Stimulated activated CD8-positive, alpha-beta memory T cell treated with anti-CD3 and anti-CD28 coated beads, Interleukin-4, amount 100 ng/mL, for 24 hours (primary cell): ENCODE measurements around the gene ELOVL5.
"Not testable (repeated sequence)": the region's sequence is repeated elsewhere in the genome, so short reads cannot be mapped to it uniquely, and the experiment has no call there.

Experiments used
- DNase-seq: peaks from one replicate; pipeline ENCODE4 v3.0.0-alpha.2; 2020; ENCODE audit warnings: low read depth

The ELOVL5 gene

GRCh38 chr6:53348371-53349208 is at the start of gene ELOVL5:
Gene ELOVL5, minus strand, starts transcription at chr6:53348950. Its CDS starts 53,251 bp downstream, at chr6:53295699.
- peak; percentile 95 for DNase-seq

DNA sequence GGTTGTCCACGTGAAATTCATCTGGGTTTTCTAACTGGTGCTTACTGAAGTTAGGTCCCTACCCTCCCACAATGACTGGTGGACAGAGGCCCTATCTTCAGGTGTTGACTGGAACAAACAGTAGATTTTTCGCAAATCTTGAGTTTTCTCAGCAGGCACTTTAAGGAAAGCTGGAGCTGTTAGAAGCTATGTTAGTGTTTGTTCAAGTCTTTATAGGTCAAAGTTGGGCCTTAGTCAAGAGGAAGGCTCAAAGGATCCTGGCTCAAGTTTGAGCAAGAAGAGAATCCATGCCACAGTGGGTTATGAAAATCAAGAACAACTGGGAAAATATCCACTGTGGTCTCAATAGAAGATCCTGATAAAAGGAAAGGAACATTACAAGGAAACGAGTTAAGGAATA is 48.5 kb upstream of the ELOVL5 start:
- no peak for DNase-seq

DNA sequence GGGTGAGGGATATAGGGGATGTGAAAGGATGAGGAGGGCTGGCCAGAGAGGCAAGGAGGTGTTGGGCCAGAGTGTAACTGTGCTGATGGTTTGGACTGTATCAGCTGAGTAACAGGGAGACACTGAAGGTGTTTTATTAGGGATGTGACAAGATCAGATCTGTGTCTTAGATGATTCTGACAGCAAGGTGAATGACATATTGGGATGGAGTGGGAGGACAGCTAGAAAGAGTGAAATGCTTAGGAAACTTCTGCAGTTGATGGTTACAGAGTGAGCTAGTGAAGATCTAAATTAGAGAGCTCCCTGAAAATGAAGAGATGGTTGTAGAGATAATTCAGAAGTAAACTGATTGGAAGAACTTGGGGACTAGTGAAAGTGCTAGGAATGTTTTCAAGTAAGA is 47.2 kb upstream of the ELOVL5 start:
- no peak for DNase-seq

DNA sequence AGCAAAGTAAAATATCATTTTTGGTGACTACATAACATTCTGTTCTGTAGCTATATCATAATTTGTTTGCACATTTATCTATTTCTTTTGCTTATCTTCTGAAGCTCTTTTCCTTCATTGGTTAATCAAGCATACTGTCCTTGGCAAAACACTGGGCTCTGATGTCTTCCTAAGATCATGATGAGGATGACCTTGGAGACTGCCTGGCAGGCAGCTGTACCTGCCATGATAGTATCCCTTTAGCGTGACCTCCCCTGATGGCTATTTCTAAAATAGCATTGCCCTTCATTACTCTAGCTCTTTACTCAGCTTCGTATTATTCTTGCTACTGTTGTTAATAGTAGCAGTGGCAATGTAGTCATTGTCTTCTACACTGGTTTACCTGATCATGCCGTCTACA is 46.0 kb upstream of the ELOVL5 start:
- no peak for DNase-seq

GRCh38 chr6:53391170-53391569 is 42.4 kb upstream of the ELOVL5 start:
- DNase-seq = no peak

DNA sequence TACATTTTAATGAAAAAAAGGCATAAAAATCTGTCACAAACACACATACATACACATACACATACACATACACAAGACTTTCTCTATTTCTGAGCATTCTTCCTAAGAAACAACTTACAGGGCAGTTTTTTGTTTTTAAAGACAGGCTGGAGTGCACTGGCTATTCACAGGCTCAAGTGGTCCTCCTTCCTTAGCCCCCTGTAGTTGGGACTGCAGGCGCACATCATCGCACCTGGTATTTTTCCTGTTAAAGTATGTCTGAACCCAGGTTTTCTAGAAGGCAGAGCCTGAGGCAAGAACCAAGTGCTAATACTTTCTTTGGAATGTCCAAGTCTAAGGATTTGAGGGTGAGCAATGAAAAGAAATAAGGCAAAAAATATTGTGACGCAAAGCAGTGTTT is 41.3 kb upstream of the ELOVL5 start:
- DNase-seq = no peak

- DNase-seq = not testable (repeated sequence)
Observed at GRCh38 chr6:53388615-53389014, 39.9 kb upstream of the ELOVL5 start.

- no peak for DNase-seq
Observed at GRCh38 chr6:53382421-53382820, 33.7 kb upstream of the ELOVL5 start.

- no peak for DNase-seq
Observed at GRCh38 chr6:53378208-53378607, 29.5 kb upstream of the ELOVL5 start.

DNA sequence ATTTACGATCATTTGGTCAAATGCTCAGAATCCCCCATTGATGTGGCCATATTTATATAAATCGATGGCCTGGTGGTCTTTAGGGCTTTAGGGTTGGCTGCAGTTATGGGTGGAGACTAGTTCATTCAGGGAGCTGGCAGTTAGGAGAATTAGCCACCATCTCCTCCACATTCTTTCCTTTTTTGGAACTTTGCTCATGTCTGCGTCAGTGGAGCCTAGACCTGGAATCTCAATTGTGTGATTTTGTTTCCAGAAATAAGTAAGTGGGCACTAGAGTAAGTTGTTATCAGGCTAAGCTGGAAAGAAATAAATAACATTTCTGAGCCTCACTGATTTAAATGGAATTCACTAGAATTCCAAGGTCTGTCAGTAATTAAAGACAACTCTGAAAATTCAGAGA is 29.0 kb upstream of the ELOVL5 start:
- no peak for DNase-seq

- DNase-seq = no peak
Observed at GRCh38 chr6:53377289-53377688, 28.5 kb upstream of the ELOVL5 start.

- no peak for DNase-seq
Observed at GRCh38 chr6:53376661-53377226, 28.0 kb upstream of the ELOVL5 start.

DNA sequence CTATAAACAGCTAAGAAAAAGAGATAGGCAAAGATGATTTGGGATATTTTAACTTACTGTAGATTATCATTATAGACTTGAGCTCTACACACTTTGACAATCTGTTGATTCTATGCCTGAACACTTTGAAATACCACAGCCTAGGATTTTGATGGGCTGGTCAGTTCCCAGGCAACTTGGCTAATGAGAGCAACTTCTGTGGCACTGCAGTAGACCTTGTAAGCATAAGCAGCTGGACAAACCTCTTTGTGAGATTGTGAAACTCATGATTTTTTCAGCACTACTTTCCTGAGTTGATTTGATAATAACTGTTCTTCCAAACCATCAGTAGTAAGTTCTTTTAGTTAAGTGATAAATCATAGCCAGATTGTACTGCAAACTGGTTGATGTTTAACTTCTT is 27.1 kb upstream of the ELOVL5 start:
- no peak for DNase-seq

GRCh38 chr6:53373638-53374037 is 24.9 kb upstream of the ELOVL5 start:
- DNase-seq = no peak

DNA sequence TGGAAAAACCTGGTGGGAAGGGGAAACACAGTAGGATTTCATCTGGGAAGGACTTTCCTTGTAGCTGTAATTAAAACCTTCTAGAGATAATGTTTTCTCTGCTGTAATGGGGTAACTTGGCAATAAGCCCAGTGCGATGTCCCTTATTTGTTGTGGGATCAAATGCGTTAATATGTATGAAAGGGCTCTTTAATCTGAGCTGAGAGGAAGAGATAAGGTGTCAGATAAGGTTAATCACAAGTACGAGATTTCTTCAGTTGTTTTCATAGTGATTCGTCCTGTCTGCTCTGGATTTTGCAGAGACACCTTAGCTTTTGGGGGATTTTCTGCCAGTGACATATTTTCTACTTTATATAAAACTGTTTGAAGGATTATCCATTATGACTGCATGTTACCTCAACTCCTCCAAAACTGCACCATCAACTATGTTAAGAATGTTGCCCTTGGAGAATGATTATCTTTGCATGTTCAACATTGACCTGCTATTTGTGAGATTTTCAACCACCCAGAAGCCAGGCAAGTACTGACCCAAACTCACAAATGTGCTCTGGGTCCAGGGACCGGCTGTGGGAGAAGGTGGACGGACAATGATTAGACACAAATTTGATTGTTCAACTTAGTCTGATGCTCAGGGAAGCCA is 21.2 kb upstream of the ELOVL5 start:
- DNase-seq = no peak

DNA sequence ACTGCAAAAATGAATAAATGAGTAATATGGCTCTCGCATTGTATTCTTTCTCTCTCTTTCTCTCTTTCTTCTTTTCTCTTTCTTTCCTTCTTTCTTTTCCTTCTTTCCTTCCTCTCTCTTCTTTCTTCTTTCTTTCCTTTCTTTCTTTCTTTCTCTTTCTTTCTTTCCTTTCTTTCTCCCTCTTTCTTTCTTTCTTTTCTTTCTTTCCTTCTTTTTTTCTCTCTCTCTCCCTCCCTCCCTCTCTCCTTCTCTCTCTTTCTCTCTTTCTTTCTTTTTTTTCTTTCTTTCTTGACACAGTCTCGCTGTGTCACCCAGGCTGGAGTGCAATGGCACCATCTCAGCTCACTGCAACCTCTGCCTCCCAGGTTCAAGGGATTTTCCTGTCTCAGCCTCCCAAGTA is 20.3 kb upstream of the ELOVL5 start:
- DNase-seq = no peak

- DNase-seq = no peak
Observed at GRCh38 chr6:53366128-53366641, 17.4 kb upstream of the ELOVL5 start.

- no peak for DNase-seq
Observed at GRCh38 chr6:53363341-53364079, 14.8 kb upstream of the ELOVL5 start.

- no peak for DNase-seq
Observed at GRCh38 chr6:53361549-53362031, 12.8 kb upstream of the ELOVL5 start.

- no peak for DNase-seq
Observed at GRCh38 chr6:53360093-53360912, 11.6 kb upstream of the ELOVL5 start.

- no peak for DNase-seq
Observed at GRCh38 chr6:53359843-53360092, 11.0 kb upstream of the ELOVL5 start.
